ENCODE results near the gene UGT1A10.

Gene UGT1A10

DNA sequence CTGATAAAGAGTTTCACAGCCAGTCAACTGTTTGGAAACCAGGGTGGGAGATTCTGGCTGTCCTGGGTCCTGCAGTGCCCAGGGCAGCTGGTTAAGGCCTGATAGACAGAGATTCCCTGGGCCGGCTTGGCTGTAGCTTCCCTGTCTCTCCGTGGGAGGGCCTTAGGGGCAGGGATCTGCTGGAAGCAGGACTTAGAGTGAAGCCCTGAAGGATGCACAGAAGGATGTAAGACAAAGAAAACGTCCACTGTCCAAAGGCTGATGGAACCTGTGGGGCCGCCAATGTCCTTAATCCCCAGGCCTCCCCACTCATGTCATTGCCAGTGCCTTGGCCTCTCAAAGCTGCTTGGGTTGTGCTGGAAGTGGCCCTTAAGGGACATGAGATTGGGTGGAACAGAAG, 174.8 kb downstream of the UGT1A10 start:
- DNase-seq, result no peak

DNA sequence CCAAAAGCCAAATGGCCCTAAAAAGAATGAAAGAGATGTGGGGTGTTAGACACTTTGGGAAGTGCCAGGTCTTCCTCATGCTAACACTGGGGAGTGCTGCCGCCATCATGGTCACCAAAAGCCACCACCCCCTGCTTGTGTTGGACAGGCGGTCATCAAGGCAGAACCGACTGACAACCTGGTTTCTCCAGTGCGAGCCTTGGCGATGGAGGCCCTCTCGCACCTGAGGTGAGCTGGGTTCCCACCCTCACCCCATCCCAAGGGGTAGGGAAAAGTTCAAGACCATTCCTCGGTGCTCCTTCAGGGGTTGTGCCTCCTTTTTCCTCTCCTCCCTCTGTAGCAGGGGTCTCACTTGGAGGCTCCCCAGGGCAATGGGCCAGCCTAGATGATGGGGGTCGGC, 175.5 kb downstream of the UGT1A10 start:
- no peak for DNase-seq

DNA sequence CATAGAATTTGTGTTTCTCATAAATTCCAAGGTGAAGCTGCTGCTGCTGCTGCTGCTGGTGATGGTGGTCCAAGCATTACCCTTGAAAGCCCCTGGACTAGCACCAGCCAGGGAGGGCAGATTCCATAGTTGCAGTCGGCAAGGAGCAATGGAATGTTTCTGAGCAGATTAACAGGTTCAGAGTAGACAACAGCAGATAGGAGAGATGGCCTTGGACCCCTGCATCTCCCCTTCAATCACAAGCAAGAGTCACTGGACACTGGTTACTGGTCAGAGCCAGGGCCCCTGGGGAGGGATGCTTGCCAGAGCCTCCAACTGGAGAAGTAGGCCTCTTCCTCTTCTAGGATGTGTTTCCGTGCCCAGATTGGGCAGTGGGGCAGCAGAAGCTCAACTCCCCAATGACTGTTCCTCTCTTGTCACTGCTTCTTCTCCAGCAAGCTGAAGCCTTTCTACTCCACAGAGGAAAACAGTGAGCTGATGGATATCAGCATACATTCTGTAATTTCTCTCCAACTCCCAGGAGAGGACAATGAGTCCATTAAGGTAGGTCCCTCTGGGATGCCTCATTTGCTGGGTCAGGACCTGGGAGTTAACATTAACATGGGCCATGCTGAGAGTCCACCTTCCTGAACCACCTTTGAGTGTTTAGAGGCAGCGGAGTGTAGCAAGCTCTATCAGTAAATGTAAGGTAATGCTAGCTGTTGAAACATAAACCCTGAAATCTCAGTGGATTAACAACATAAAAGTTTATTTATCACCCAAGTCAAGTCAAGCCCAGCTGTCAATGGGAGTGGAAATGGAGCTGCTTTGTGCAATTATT, 177.2 kb downstream of the UGT1A10 start:
- no peak for DNase-seq

DNA sequence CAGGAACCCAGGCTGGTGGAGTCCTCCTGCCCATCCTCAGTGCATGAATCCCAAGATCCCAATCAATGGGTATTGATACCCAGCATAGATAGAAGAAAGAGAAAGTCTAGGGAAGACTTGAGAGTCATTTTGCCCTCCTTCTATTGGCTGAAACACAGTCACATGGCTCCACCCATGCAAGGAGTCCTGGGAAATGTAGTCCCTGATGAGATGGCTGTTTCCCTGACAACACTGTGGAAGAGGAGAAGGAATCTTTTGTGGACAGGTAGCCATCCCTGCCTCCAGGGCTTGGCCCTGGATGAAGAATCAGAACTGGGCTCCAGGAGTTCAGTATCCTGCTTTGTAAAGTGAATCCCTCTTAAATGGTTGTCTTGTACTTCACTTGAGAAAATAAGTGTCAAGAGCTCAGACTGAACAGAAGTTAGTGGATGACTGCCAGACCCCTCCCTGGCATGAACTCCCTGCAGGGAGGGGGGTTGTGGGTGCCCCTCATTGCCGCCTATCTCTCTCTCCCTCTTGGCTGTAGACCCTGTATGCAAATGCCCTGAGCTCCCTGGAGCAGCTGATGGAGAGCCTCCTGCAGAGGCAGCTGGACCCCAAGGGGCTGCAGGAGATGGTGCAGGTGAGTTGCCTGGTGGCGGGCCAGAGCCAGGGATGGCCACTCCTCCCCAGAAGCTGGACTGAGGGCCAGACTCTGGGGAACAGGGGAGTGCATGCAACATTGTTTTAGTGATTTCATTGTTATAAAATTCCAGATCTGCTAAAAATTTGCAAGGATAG, 178.0 kb downstream of the UGT1A10 start:
- DNase-seq, result no peak

DNA sequence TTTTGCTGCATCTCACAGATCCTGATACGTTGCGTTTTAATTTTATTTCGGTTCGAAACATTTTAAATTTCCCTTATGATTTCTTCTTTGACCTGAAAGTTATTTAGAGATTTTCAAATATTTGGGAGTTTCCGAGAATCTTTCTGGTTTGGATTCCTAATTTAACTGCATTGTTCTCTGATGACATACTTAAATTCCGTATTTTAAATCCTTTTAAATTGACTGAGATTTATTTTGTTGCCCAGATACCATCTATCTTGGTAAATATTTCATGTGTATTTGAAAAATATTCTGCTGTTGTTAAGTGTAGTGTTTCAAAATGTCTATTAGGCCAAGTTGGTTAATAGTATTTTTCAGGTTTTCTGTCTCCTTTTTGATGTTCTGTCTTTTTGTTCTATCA, 179.6 kb downstream of the UGT1A10 start:
- no peak for DNase-seq

DNA sequence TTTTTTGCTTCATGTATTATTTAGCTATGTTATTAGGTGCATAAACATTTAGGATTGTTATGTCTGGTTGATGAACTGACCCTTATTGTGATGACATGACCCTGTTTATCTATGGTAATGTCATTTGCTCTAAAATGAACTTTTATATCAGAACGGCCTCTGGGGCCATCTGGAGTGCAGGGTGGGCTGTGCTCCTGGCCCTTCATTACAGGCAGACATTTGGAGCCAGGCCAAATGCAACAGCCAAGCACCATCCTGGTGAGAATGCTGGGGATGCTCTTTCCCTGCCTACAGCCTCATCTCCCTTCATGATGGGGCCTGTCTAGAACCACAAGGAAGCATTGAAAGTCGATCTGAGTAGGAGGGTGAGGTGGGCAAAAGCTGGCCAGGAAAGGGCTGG, 180.1 kb downstream of the UGT1A10 start:
- DNase-seq, result no peak

DNA sequence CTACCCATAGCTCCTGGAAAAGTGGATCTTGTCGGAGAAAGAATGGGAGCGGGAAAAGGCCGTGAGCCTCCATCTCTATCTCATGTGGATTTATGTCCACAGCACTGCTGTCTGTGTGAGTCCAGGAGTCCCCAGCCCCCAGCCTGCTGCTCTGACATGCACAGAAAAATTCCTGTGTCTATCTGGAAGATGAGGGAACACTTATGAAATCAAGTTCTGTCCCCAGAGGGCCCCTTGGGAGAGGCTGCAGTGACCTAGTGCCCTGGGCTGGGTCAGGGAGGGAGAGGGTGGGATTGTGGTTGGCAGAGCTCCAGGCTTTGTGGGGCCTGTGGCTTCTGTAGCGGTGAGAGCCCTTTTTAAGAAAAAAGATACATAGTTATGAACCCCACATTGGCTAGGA, 180.5 kb downstream of the UGT1A10 start:
- DNase-seq, result no peak

DNA sequence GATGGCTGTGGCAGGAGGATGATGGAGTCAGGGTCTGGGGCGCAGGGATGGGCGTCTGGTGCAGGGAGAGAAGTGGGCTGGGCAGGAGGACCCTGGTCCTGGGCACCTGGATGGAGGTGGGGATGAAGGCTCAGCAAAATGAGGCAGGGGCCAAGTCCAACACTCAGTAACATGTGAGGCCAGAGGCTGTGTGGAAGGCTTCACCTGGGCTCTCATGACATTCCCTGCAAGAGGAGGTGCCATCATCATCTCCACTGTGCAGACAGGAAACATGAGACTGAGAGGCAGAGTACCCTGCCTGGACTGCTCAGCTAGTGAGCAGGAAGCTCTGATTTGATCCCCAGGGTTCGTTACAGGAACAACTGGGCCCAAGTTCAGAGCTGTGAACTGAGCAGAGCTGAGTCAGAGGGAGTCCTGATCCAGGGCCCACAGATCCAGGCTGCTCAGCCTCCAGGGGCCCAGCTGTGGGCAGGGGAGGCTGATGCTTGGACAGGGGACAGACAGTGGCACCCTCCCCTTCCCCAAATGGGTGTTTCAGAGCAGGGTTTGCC, 181.2 kb downstream of the UGT1A10 start:
- no peak for DNase-seq

DNA sequence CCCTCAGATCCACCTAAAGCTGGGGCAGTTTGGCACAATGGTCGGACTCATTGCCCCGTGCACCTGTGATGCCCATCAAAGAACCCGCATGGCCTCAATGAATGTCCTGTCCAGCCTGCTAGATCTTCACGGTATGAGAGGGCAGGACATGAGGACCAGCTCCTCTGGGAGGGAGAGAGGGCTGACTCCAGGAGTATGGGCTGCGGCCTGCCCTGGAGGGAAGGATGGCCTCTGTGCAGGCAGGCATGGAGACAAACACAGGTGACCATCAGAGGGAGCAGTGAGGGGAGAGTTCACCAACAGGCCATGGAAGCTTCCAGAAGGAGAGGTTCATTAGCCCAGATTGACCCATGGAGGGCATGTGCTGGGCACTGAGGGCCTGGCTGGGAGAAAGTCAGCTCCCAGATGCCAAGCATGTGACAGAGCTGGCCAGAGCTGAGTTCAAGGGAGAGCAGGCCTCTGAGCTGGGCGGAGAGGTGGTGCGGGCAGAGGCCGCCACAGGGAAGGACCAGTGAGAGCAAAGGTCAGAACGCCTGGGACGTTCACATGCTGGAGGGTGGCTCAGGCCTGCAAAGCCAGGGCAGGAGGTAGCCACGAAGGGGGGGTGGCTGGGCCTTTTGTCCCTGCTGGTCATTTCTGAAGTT, 181.9 kb downstream of the UGT1A10 start:
- DNase-seq, result no peak

DNA sequence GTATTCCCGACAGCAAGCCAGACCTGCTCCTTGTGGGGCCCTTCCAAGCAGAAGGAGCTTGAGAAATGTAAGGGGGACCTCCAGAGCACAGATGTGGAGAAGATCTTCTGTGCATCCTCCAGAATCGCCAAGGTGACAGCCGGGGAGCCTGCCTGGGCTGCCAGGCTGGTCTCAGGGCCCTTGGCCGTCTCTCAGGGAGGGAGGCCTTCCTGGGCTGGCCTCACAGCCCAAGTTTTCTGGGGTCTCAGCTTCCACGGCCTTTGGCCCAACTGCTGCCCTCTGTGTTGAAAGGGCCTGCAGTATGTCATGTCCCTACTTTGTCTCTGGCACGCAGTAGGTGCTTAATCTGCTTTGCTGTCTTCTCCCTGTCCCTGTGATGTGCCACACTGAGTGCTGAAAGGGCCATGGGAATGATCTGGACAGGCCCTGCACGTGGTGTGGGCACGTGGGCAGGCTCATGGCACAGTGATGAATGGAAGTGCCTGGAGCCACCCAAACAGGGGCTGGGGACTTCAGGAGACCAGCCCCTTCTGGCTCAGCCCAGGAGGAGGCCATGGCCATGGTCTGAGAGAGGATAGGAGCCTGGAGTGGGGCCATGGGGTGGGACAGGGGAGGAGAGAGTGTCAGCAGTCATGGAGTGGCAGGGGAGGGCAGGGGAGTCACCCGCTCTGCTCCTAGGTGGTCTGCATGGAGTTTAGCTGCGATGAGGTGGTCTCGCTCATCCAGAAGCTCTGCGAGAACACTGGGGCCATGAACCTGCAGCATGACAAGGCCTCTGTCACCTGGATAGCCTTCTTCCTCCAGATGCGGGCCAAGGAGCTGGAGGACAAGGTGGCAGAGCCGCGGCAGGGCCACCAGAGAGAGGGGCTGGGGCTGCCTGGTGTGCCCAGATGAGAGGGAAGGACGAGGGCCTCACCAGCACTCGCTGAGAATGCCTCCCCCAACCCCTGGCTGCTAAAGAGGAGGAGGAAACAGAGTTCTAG, 182.7 kb downstream of the UGT1A10 start:
- DNase-seq, result no peak

DNA sequence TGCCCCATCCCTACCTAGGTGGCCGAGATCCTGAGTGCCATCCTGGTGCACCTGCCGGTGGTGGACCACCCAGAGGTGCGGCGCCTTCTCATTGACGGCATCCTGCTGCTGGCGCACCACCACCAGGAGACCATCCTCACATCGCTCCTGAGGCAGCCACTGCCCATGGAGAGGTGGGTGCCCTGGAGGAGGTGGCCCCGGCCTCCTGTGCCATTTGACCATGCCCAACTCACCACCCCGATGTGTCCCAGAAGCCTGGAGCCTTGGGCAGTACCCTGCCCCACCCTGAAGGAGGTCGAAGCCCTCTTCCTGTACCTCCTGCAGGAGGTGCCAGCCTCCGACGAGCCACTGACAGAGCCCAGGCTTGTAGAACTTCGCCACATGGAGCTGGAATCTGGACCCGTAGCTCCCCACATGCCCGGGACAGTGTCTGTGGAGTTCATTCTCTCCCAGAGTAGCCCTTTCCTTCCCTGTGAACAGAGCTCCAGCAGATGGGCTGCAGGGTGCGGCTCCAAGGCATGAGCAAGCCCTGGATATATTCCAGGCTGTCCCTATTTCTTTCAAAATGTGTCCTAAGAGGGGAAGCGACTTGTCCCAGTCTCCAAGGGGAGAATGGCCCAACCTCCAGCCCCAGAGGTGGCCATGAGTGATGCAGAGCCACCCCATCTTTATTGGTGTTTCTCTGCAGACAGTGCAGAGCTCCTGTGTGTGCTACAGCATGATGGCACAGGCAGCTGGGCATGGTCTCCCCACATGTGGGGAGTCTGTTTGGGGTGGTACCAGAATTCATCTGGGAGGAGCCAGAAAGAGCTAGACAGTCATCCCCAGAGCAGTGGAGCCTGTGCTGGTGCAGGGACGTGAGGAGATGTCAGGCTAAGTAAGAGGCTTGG, 183.9 kb downstream of the UGT1A10 start:
- no peak for DNase-seq

DNA sequence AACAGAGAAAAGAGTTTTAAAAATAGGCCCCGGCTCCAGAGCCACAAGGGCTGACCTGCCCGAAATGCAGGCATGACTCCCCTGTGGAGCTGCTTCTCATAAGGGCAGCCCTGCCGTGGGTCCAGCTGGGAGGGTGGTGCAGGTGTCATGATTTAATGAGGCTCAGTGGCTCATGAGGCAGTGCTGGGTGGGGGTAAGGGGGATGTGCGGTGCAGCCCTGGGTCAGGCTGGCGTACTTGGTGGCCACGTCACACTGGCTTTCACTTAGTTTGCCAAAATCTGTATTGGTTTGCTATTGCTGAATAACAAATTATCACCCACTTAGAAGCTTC, 184.5 kb downstream of the UGT1A10 start:
- DNase-seq, result no peak

DNA sequence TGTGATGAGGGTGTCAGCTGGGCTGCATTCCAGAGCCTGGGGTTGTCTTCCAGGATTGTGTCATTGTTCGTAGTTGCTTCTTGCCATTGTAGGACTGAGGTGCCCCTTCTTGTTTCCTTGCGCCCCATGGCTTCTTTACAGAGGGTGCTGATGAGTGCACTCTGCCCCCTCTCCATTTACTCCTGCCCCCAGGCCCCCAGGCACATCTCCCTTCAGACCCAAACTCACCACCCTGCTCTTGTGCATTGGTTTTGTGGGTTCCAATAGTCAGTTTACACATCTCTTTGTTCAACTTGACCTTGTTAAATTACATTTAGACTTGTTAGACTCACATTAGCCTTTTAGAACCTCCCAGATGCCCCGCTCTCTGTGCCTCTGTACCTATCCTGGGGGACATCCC, 184.9 kb downstream of the UGT1A10 start:
- DNase-seq, result no peak

DNA sequence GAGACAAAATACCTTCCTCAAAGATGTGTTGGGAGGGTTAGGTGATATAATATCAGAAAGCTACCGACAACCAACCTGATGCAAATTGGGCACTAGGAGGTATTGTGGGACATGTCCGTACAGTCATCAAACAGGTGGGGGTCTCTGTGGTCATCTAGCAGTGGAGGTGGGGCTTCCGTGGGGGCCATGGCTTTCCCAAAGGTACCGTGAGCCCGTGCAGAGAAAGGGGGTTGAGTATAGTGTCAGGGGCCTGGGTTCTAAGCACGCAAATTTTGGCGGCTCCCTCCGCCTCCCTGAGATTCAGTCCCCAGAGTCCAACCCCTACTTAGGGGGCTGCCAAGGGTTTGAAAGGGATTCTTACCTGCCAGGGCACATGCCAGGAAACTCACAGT, 185.5 kb downstream of the UGT1A10 start:
- no peak for DNase-seq

DNA sequence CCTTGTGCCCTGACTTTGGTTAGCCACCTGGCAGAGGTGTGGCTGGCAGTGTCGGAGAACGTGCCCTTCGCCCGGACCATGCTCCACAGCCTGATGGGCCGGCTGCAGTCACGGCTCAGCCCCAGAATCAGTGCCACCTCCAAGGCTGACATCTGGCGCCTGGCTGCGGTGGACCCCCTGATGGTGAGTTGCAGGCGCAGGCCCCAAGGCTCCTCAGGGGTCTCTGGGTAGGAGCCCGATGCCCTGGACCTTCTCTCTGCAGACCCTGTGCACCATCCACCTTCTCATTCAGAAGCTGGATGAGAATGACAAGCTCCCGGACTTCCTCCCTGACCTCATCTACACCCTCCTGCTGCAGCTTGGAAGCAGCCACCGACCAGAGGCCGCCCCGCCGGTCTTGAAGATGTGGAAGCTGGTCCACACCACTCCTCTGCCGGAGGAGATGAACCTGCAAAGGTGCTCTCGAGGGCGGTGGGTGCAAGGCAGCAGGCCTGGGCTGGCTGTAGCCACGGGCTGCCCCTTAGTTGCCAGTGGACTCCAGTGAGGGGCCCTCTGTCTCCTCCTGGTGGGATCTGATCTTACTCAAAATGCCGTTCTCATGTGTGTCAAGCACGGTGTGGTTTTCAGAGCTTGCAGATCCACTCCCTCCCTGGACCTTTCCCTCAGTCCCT, 186.0 kb downstream of the UGT1A10 start:
- no peak for DNase-seq
